Activated naive CD4-positive, alpha-beta T cell (primary cell): ENCODE results near the gene PLEKHA8.

Source experiments
- DNase-seq, 4 experiments: peaks; one replicate each; lab custom pipeline; 2025; lab: John Stamatoyannopoulos, UW

PLEKHA8 gene

DNA sequence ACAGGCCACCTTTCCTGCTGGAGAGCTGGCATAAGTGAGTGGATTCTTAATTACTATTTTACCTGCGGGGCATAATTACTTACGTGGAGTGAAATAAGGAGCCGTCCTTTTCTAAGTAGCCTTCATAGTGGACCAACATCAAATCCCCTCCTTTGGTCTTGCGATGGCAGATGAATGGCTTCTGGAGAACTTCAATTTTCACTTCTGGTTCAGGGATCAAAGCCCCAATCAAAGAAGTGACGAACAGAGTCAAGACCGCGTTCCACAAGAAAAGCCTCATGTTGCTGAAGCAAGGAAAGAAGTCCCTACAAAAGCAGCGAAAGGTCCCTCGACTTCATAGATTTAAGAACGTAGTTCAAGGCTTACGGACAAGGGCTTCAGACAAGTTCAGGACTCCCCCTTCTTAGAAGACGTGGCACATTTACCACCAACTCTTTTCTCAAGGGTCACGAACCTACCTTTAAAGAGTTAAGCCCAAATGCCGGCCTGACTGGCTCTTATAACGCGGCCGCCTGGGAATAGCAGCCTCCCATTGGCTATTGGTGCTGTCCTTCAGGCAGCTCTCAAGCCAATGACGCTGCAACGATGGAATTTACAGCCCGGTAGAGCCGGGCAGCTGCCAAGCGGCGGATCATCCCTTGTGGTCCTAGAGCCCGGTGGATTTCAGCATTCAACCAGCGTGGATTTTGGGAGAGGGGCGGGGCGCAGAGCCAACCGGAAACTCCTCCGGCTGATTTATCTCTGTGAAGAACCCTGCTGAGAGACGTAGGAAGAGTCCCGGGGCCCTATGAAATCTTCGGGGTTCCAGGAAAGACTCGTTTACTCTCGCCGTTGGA, 1.8 kb upstream of the PLEKHA8 start, which contains the start of gene FKBP14:
TSS of gene FKBP14 (minus strand) at position 474 of the 836 bp plus-strand sequence. CDS start at position 280, 194 bp downstream.
- peak; percentile 66 to 82 (median 71) for DNase-seq

DNA sequence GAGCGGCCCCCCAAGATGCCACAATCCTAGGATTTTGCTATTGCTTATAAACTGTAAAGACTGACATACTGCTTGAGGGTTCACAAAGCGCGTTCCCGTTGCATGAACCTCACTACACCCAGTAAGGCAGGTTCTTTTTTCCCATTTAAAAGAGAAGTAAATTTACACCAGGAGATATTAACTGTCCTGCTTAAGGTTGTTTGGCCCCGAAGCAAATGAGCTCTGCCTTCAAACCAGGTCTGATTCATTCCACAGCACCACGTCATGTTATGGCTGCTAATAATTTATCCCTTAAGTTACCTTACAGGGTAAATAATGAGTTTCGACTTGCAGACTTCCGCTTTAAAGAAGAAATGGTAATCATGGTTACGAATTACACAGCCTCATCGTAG, 1.2 kb upstream of the PLEKHA8 start:
- DNase-seq = peak in 1 of 4 experiments; percentile 6

DNA sequence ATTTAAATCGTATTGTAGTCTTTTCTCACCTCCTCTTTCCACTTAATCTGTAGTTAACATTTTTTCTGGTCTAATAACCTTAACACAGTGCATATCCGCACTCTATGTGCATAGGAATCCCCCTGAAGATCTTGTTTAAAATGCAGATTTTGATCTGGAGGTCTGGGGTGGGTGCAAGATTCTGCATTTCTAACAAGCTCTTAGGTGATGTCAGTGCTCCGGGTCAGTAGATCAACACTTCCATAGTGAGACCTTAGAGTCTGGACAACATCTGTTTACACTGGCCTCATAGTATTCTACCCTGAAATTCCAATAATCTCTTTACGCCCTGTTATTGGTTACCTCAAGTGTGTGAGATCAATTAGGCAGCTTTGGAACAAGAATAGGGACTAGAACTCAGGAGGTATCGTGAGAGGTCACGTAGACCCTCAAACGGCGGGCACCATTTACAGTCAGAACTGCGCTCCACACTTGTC, 434 bp upstream of the PLEKHA8 start:
- no peak for DNase-seq

DNA sequence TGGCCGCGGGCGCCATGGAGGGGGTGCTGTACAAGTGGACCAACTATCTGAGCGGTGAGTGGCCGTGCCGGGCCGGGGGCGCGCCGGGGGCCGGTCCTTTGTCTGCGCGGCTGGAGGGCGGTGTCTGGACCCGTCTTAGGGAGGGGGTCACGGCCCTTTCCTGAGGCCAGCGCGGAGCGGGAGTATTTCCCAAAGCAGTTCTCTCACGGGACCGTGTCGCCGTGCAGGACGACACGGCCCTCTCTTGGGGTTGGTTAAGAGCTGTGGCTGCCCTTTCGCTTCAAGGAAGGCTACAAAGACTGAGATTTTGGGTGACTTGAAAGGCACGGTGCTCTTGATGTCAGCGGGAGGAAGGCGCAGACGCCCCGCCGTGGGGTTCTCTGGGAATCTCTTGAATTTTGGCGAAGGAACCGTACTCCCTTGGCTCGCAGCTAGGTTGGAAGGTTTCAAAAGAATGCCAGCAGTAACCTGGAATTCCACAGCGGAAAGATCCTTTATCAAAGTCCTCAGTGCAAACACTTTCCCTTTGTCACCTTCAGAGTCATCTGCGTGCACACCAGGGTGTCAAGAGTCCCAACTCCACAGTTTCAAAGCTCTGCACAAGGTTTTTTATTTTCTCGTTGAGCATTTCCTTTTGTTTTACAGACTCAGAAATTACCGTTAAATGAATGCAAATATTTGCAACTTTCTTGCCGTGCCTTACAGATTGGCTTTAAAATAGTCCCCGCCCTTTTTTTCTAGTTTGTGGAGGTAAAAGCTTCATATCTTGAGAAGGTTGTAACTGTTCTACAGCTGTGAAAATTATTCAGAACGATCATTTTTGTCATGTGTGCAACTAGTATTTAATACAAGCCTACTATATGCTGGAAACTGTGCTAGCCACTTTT, 780 bp downstream of the PLEKHA8 start:
- DNase-seq = peak in 2 of 4 experiments; percentile 12 to 26

DNA sequence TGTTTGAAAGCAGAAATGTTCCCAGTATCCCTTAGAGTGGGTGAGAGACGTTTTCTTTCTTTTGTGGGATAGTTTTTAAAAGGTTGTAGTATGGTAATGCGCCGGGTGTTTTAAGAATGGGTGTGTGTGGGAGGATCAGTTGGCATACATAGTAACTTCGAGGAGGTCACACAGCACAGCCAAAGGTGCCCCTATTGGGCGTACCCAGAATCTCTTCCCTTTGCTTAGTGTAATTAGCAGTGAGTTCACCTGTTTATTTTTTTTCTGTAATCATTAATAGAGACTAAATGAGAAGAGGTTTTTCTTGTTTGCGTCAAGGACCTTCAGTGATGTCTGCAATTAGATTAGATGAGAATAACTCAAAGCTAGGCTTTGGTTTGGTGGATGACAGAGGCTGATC, 1.5 kb downstream of the PLEKHA8 start:
- no peak for DNase-seq

DNA sequence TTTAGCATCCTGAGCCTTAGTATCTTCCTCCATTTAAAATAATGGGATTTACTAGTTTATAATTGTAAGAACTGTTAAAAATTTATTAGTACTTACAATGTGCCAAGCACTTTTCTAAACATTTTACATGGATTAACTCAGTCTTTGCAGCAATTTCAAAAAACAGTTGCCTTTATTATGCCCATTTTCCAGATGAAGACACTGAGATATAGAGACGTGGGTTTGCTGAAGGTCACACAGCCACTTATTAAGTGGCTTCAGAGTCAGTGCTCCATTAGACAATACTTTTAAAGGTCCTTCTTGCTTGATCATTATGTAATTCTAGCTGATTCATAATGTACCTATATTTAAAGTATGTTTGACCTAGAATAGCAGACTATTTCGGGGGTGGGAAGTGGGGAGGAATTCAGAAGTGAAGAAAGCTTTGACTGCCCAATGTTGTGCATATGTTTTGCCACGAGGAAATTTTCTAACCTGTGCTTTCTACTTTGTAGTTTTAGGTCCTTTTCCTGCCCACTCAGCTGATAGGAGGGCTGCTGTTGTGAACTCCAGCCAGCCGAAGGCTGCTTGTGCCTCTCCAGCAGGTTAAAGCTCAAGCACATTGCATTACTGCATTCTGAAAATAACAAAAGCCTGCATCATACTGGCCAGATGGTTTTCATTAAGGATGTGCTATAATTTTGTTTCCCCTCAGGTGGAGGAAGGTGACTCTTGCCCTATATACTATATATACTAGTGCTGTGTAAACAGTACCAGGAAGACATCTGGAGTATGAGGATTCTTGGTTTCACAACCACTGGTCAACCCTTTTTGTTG, 4.3 kb downstream of the PLEKHA8 start:
- DNase-seq = no peak

DNA sequence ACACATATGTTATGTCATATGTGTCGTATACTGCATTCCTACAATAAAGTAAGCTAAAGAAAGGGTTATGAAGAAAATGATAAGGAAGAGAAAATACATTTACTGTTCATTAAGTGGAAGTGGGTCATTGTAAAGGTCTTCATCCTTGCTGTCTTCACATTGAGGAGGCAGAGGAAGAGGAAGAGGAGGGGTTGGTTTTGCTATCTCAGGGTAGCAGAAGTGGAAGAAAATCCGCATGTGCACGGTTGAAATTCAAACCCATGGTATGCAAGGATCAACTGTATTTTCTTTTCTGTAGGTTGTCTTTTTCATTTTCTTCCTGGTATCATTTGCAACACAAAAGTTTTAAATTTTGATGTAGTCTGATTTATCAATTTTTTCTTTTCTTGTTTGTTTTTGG, 6.3 kb downstream of the PLEKHA8 start:
- no peak for DNase-seq

DNA sequence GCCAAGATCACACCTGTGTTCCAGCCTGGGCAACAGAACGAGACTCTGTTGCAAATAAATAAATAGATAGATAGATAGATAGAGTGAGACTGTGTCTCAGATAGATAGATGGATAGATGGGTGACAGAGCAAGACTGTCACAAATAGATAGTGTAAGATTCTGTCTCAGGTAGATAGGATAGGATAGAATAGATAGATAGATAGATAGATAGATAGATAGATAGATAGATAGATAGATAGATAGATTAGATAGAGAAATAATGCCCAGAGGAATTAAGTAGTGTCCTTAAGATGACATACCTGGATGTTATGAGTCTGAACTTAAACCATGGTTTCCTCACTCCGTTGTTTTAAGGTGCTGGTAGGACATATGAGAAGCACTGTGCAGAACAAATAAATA, 8.0 kb downstream of the PLEKHA8 start:
- no peak for DNase-seq

DNA sequence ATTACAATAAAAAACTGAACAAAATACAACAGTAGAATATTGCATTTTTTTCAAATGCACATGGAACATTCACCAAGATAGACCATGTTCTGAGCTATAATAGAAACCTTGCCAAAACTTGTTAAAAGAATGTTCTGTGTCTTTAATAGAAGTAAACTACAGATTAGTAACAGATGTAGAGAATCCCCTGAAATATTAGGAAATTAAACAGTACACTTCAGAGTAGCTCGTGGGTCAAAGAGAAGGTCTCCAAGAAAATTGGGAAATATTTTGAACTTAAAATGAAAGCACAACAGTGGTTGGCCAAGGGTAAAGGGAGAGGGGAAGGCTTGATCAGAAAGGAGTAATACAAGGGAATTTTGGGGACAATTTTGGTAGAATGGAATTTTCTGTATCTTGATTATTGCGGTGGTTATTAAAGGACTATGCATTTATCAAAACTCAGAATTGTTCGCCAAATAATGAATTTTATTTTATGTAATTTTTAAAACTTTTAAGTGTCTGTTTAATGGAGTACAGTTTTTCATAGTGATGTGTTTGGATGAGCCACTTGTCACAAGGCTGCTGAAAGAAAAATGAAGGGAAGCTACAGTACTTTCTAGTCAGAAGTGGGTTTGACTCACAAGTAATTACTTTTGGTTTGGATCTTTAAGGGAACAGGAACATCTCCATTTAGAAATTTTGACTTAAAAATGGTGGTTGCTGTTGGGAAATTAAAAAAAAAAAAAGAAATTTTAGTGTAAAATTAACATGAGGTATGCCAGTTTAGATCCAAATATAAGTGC, 10.2 kb downstream of the PLEKHA8 start:
- no peak for DNase-seq

DNA sequence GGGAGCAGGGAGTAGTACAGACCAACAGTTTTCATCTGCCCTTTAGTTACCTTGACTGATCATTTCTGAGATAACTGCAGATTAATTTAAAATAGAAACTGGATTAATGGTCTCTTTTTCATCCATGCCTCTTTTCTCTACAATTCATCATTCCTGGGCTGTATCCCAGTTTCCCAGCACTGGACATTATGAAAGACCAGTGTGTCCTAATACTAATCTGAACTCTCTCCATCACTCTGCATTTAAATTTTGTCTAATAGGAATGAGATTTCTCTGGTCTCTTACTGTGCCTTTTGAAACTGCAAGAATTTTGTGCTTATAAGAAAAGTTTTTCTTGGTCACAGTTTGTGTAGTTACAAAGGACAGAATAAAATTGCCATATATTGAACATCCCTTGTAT, 12.7 kb downstream of the PLEKHA8 start:
- DNase-seq = no peak

DNA sequence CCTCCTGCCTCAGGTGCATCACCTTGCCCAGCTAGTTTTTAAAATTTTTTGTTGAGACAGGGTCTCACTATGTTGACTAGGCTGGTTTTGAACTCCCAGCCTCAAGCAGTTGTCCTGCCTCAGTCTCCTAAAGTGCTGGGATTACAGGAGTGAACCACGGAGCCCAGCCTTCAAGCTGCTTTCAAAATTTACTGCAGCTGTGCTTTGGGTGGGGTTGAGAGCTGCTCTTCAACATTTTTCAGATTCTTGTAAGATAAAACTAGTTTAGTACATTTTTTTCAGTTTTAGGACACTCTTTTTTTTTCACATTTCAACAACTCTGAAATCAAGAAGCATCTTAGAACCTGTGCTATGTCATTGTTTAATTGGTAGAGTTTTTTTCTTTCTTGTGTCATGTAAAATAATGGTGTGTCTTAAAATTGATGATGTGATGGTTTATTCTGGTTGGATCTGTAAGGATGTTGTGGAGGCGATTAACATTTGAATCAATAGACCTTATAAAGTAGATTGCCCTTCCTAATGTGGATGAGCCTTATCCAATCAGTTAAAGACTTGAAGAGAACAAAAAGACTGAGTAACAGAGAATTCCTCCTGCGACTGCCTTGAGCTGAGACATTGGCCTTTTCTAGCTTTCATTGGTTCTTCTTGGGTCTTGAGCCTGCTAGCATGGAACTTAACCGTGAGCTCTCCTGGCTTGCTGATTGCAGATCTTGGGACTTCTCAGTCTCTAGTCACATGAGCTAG, 13.5 kb downstream of the PLEKHA8 start:
- DNase-seq = no peak

DNA sequence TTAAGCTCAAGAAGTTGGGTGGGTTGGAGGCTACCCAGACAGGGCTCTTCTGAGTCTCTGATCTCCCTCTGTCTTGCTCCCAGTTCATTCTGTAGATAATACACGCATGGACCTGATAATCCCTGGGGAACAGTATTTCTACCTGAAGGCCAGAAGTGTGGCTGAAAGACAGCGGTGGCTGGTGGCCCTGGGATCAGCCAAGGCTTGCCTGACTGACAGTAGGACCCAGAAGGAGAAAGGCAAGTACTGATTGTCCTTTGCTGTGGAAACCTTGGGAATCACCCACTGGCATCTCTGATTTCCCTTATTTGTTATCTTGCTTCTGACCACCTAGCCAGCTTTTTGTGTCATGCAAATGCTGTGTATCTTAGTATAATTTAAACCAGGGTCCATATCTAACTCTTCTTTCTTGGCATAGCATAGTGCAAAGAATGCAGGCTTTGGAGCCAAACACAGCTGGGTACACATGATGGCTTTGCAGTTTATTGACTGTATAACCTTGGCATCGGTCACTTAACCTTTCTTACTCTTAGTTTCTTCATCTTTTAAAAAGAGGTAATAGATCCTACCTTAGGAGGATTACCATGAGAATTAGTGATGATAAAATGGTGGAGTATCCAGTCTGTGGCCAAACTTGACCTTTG, 18.0 kb downstream of the PLEKHA8 start:
- DNase-seq = no peak

DNA sequence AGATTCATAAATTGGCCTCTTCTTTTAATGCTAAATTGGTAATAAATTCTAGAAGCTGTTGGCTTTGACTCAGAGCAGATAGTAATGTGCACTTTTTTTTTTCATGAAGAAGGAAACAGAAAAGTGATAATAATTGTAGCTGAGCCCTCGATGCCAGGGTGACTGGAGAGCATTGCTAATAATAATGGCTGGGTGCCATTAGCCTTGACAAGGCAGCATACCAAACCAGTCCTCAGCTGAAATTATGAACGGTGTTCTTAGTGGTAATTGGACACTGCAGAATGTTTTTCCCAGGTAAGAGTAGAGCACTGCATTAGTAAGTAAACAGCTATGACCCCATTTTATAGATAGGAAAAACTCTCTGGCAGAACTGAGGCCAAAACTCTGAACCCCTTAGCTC, 18.9 kb downstream of the PLEKHA8 start:
- DNase-seq = no peak

DNA sequence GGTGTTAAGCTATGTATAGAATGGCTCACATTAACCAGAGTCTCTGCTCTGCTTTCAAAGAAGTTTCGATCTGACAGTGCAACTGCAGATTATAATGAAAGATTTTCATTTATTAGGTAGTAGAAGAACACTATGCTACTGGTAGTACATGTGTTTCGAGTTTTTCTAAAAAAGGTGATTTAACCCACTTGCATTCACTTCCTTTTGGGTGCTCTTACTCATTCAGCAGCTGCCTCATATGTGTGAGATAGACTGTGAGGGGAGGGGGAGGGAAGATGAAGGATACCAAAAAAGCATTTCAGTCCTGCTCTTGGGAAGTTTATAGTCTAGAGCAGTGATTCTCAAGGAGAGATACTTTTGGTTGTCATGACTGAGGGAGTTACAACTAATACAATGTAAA, 20.4 kb downstream of the PLEKHA8 start:
- no peak for DNase-seq

DNA sequence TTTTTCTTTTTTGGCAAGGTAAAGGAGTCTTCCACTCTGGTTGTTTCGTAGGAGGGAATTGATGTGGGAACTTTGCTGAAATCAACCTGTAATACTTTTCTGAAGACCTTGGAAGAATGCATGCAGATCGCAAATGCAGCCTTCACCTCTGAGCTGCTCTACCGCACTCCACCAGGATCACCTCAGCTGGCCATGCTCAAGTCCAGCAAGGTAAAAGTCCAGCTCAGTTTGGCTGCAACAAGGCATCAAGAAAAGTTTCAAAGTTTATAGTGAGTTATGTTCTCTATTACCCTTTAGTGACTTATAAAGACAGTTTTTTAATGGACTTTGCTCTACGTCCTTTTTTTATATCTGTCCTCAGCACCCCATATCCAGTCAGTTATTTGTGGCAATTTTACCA, 21.0 kb downstream of the PLEKHA8 start:
- no peak for DNase-seq

DNA sequence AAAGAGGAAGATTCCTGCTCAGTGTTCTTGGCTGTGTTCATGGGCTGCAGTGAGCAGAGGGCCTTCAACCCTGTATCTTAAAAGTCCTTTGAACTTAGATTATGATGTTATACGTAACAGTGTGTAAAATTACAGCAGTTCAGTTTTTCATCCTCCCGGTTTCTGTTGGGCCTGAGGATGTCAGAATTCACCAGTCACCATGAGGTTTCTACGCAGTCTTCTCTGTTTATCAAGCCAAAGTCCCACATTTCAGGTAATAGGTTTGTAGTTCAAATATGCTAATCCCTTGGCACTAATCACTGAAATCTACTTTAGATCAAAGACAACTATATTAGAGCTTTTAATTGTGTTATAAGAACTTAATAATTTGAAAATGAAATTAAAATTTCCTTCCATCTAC, 24.9 kb downstream of the PLEKHA8 start:
- no peak for DNase-seq

DNA sequence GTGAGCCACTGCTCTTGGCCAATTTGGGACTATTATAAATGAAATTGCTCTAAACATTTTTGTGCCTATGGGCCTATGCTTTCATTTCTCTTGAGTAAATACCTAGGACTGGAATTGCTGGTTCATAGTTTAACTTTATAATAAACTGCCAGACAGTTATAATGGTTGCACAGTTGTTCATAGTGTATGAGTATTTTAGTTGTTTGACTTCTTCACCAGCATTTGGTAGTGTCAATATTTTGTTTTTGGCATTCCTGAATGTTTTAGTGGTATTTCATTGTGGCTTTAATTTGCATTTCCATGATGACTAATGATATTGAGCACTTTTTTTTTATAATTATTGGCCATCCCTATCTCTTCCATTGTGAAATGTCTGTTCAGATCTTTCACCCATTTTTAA, 29.5 kb downstream of the PLEKHA8 start:
- no peak for DNase-seq

DNA sequence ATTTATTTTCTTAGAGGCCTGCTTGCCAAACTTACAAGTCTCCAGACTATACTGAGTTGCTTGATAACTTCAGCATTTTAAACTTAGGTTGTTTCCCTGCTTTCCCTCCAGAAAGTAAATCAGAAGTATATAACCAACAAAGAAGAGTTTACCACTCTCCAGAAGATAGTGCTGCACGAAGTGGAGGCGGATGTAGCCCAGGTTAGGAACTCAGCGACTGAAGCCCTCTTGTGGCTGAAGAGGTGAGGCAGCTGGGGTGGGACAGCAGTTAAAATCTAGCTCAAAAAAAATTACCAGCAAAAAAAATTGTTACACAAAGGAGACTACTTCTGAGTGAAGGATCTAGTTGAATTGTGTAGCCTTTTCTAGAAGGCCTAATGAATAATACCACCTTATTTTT, 33.6 kb downstream of the PLEKHA8 start:
- peak in 2 of 4 experiments; percentile 1 to 11 for DNase-seq

DNA sequence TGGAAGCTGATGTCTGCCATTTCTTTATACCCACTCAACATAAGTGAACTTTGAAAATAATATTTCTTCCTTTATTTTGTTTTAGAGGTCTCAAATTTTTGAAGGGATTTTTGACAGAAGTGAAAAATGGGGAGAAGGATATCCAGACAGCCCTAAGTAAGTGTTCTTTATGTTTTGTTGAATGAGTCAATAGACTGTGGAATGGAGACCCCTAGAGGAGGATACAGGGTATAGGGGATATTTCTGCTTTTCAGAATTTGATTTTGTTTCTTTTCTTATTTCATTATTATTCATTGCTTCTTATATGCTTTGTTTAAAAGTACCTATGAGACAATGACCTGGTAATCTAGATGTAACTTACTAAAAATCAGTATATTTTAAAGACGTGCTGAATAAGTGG, 34.4 kb downstream of the PLEKHA8 start:
- no peak for DNase-seq

DNA sequence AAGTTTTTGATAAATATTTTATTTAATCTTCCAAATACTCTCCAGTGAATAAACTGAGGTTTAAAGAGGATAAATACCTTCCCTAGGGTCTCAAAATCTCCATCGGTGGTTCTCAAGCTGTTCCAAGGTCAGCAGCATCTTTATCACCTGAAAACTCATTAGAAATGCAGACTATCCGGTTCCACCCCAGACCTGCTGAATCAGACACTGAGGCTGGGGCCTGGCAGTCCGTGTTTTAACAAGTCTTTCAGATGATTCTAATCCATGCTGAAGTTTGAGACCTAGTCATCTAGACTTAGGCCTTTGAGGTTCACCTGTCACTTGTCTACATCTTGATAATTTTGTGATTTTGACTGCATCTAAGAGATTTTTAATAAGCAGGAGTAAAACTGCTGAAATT, 37.5 kb downstream of the PLEKHA8 start:
- no peak for DNase-seq
